Osteoblast (primary cell): Measurements from ENCODE around the gene RIMS1. TPM values are rescaled to one million over a fixed set of nuclear protein-coding genes. Genes with fewer than 3 reads are reported as not detected.

Source experiments
- DNase-seq: peaks from one replicate; pipeline ENCODE4 v3.0.0; 2011; ENCODE audit warnings: low spot score, mixed read lengths; ENCODE audit not compliant: insufficient read length; ENCODE audit errors: missing footprints
- H2AFZ ChIP-seq: 2 replicates; pipeline ENCODE4 v1.6.0; 2011; ENCODE audit warnings: mild to moderate bottlenecking, low read length
- H3K27ac ChIP-seq: 2 replicates; pipeline ENCODE4 v1.5.1; 2011; ENCODE audit warnings: mild to moderate bottlenecking, low read depth, low read length, moderate library complexity
- H3K27me3 ChIP-seq: 2 replicates; pipeline ENCODE4 v1.6.0; 2012; ENCODE audit warnings: mild to moderate bottlenecking, control low read depth, inconsistent platforms, low read length, moderate library complexity; ENCODE audit not compliant: insufficient read depth
- H3K36me3 ChIP-seq: 2 replicates; pipeline ENCODE4 v1.5.1; 2011; ENCODE audit warnings: mild to moderate bottlenecking, low read length, control low read depth, moderate library complexity; ENCODE audit not compliant: insufficient read depth
- H3K4me1 ChIP-seq: 2 replicates; pipeline ENCODE4 v1.5.1; 2011; ENCODE audit warnings: mild to moderate bottlenecking, low read length, control low read depth, moderate library complexity; ENCODE audit not compliant: insufficient read depth
- H3K4me2 ChIP-seq: 2 replicates; pipeline ENCODE4 v1.6.0; 2011; ENCODE audit warnings: mild to moderate bottlenecking, low read length; ENCODE audit not compliant: insufficient read depth
- H3K4me3 ChIP-seq: fragments of 200-600 bp; sonication (generic); 3 replicates; pipeline ENCODE4 v1.5.1; 2012; ENCODE audit warnings: mild to moderate bottlenecking, low read length, inconsistent platforms; ENCODE audit not compliant: insufficient read depth
- H3K79me2 ChIP-seq: 2 replicates; pipeline ENCODE4 v1.6.0; 2012; ENCODE audit warnings: mild to moderate bottlenecking, low read length, control low read depth, inconsistent platforms; ENCODE audit not compliant: insufficient read depth
- H3K9me3 ChIP-seq: 2 replicates; pipeline ENCODE4 v1.5.1; 2011; ENCODE audit warnings: low read depth, low read length, control low read depth
- H4K20me1 ChIP-seq: 2 replicates; pipeline ENCODE4 v1.6.0; 2012; ENCODE audit warnings: mild to moderate bottlenecking, low read length, control low read depth; ENCODE audit not compliant: insufficient read depth
- CTCF ChIP-seq: IDR thresholded peaks from 2 replicates; pipeline ENCODE4 v1.5.1; 2011; ENCODE audit warnings: mild to moderate bottlenecking, low read depth, low read length, moderate library complexity; ENCODE audit errors: extremely low read depth
- total RNA-seq: library from RNA; depleted of rRNA; stranded (reverse); fragments of >200 nt; gene quantifications from 2 replicates; pipeline ENCODE4 v1.2.3, GENCODE V29; 2012

Gene RIMS1
- total RNA-seq, 1 donor = 13.4 TPM

GRCh38 chr6:72406517-72406916 is 520.2 kb downstream of the RIMS1 start:
- TF ChIP-seq CTCF = no peak
- DNase-seq = no peak
- Histone ChIP-seq H3K4me1 (no peaks in the 10 kb centered on the region), H3K4me3 (no peak overlapping the region), H3K27ac (no peak overlapping the region), H3K36me3 (no peaks in the 10 kb centered on the region), H3K4me2 (no peak overlapping the region), H2AFZ (no peak overlapping the region), H3K27me3 (no peaks in the 10 kb centered on the region), H3K79me2 (no peaks in the 10 kb centered on the region), H3K9me3 (no peaks in the 10 kb centered on the region), H4K20me1 (no peaks in the 10 kb centered on the region)

- Histone ChIP-seq H3K36me3 (no peaks in the 10 kb centered on the region), H3K27ac (no peak overlapping the region)
Measured at GRCh38 chr6:72410769-72411168, 524.4 kb downstream of the RIMS1 start.

GRCh38 chr6:72411872-72412708 is 525.7 kb downstream of the RIMS1 start:
- no peak overlapping the region for H3K4me2 ChIP-seq
- H3K9me3 ChIP-seq = no peaks in the 10 kb centered on the region
- H2AFZ ChIP-seq = no peak overlapping the region
- peaks cover 7% of the 10 kb centered on the region for H3K4me1 ChIP-seq
- H3K27ac ChIP-seq = no peak overlapping the region
- peak; percentile 87 for DNase-seq
- peak; percentile 100 for TF ChIP-seq CTCF
- no peaks in the 10 kb centered on the region for H3K79me2 ChIP-seq
- no peak overlapping the region for H3K4me3 ChIP-seq
- H3K27me3 ChIP-seq = no peaks in the 10 kb centered on the region
- H4K20me1 ChIP-seq = no peaks in the 10 kb centered on the region
- H3K36me3 ChIP-seq = no peaks in the 10 kb centered on the region

More at GRCh38 chr6:72410769-72411168, 524.4 kb downstream of the RIMS1 start:
- H3K4me3 ChIP-seq = no peak overlapping the region
- H3K4me2 ChIP-seq = no peak overlapping the region
- no peaks in the 10 kb centered on the region for H4K20me1 ChIP-seq
- no peaks in the 10 kb centered on the region for H3K9me3 ChIP-seq
- no peak for TF ChIP-seq CTCF
- DNase-seq = no peak
- H3K79me2 ChIP-seq = no peaks in the 10 kb centered on the region
- H2AFZ ChIP-seq = no peak overlapping the region
- peaks cover 7% of the 10 kb centered on the region for H3K4me1 ChIP-seq
- H3K27me3 ChIP-seq = no peaks in the 10 kb centered on the region

GRCh38 chr6:72412709-72413044 is 526.3 kb downstream of the RIMS1 start:
- no peaks in the 10 kb centered on the region for H3K79me2 ChIP-seq
- no peak overlapping the region for H3K4me2 ChIP-seq
- H3K27me3 ChIP-seq = no peaks in the 10 kb centered on the region
- H2AFZ ChIP-seq = peak overlapping the region; percentile 5
- H3K4me3 ChIP-seq = no peak overlapping the region
- TF ChIP-seq CTCF = no peak
- no peaks in the 10 kb centered on the region for H3K9me3 ChIP-seq
- DNase-seq = no peak
- H4K20me1 ChIP-seq = no peaks in the 10 kb centered on the region
- H3K27ac ChIP-seq = no peak overlapping the region
- H3K4me1 ChIP-seq = peaks cover 9% of the 10 kb centered on the region
- H3K36me3 ChIP-seq = no peaks in the 10 kb centered on the region
